Mesothelial cell of epicardium (in vitro differentiated cells): Measurements from ENCODE around the gene ERC1. TPM values are rescaled to one million over a fixed set of nuclear protein-coding genes. Genes with fewer than 3 reads are reported as not detected.

Source experiments
- DNase-seq, 2 experiments: peaks; one replicate each; pipeline ENCODE4 v3.0.0; 2021; ENCODE audit warnings: low spot score in 2 of 2; ENCODE audit not compliant: unreplicated experiment in 2 of 2
- H3K27ac Mint-ChIP-seq: 2 replicates; pipeline ENCODE4 v1.8.0; 2021; ENCODE audit warnings: mixed read lengths
- H3K27me3 Mint-ChIP-seq: 2 replicates; pipeline ENCODE4 v1.8.0; 2021; ENCODE audit warnings: low read depth, mixed read lengths
- H3K36me3 Mint-ChIP-seq: 2 replicates; pipeline ENCODE4 v1.8.0; 2021; ENCODE audit warnings: mixed read lengths
- H3K4me1 Mint-ChIP-seq: 2 replicates; pipeline ENCODE4 v1.8.0; 2021; ENCODE audit warnings: mixed read lengths
- H3K4me3 Mint-ChIP-seq: 2 replicates; pipeline ENCODE4 v1.8.0; 2021; ENCODE audit warnings: mild to moderate bottlenecking, moderate library complexity, mixed read lengths
- H3K9me3 Mint-ChIP-seq: 2 replicates; pipeline ENCODE4 v1.8.0; 2021; ENCODE audit warnings: mixed read lengths
- total RNA-seq: library from RNA; stranded (reverse); gene quantifications from 3 replicates; pipeline ENCODE4 v1.2.1, GENCODE V29; 2021
- TF ChIP-seq, protein P1 (sequence below): fragments of 200-600 bp; sonication (generic); IDR thresholded peaks from one replicate; pipeline ENCODE4 v1.5.0; 2021; ENCODE audit warnings: antibody characterized with exemption; ENCODE audit not compliant: unreplicated experiment

ERC1 gene
- total RNA-seq, 1 donor from 2014 or later, result 66.1 TPM

DNA sequence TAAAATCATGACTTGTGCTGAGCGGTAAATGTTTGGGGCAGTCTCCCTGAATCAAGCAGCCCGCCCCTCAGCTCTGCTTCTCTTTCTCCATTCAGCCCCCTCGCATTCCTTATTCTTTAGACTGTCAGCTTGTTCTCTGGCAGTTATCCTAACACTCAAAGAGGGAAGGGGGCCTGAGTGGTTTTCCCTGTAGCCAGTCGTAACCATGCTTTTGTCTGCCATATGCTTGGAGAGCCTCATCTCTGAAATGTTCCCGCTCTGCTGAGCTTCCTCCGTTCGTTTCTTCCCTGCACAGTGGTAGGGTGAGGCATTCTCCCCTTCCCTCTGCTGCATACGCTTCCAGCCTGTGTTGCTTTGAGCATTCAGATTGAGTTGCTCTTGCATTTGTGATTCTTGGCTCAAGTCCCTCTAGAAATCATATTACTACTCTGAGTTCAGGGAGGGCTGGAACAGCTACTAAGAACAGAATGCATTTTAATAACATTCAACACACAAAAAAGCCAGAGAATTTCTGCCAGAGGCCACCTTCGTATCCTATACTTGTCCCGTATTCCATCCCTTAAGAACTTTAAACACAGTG lies 483.6 kb downstream of the ERC1 start:
- TF ChIP-seq, protein P1, sequence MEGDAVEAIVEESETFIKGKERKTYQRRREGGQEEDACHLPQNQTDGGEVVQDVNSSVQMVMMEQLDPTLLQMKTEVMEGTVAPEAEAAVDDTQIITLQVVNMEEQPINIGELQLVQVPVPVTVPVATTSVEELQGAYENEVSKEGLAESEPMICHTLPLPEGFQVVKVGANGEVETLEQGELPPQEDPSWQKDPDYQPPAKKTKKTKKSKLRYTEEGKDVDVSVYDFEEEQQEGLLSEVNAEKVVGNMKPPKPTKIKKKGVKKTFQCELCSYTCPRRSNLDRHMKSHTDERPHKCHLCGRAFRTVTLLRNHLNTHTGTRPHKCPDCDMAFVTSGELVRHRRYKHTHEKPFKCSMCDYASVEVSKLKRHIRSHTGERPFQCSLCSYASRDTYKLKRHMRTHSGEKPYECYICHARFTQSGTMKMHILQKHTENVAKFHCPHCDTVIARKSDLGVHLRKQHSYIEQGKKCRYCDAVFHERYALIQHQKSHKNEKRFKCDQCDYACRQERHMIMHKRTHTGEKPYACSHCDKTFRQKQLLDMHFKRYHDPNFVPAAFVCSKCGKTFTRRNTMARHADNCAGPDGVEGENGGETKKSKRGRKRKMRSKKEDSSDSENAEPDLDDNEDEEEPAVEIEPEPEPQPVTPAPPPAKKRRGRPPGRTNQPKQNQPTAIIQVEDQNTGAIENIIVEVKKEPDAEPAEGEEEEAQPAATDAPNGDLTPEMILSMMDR, result no peak
- H3K27me3 Mint-ChIP-seq, result no peaks in the 10 kb centered on the region
- DNase-seq, result peak in 1 of 2 experiments; percentile 37
- H3K4me1 Mint-ChIP-seq, result peaks cover 6% of the 10 kb centered on the region
- H3K27ac Mint-ChIP-seq, result no peak overlapping the region
- no peaks in the 10 kb centered on the region for H3K36me3 Mint-ChIP-seq
- no peaks in the 10 kb centered on the region for H3K9me3 Mint-ChIP-seq
- H3K4me3 Mint-ChIP-seq, result no peak overlapping the region

GRCh38 chr12:1479645-1480044 lies 488.6 kb downstream of the ERC1 start:
- H3K27ac Mint-ChIP-seq, result no peak overlapping the region
- peaks cover 9% of the 10 kb centered on the region for H3K4me1 Mint-ChIP-seq
- no peaks in the 10 kb centered on the region for H3K27me3 Mint-ChIP-seq
- no peaks in the 10 kb centered on the region for H3K36me3 Mint-ChIP-seq
- no peak for DNase-seq
- TF ChIP-seq, protein P1, result no peak
- H3K4me3 Mint-ChIP-seq, result no peak overlapping the region
- H3K9me3 Mint-ChIP-seq, result no peaks in the 10 kb centered on the region

GRCh38 chr12:1481326-1481725 lies 490.3 kb downstream of the ERC1 start:
- Mint-ChIP-seq H3K4me3 (no peak overlapping the region), H3K27ac (no peak overlapping the region), H3K27me3 (no peaks in the 10 kb centered on the region), H3K4me1 (peaks cover 9% of the 10 kb centered on the region), H3K9me3 (no peaks in the 10 kb centered on the region), H3K36me3 (no peaks in the 10 kb centered on the region)
- TF ChIP-seq, protein P1, result no peak
- DNase-seq, result no peak

GRCh38 chr12:1481906-1482305 lies 490.9 kb downstream of the ERC1 start:
- H3K27me3 Mint-ChIP-seq, result no peaks in the 10 kb centered on the region
- H3K27ac Mint-ChIP-seq, result no peak overlapping the region
- peaks cover 9% of the 10 kb centered on the region for H3K4me1 Mint-ChIP-seq
- no peaks in the 10 kb centered on the region for H3K36me3 Mint-ChIP-seq
- no peak overlapping the region for H3K4me3 Mint-ChIP-seq
- TF ChIP-seq, protein P1, result no peak
- no peak for DNase-seq
- H3K9me3 Mint-ChIP-seq, result no peaks in the 10 kb centered on the region

DNA sequence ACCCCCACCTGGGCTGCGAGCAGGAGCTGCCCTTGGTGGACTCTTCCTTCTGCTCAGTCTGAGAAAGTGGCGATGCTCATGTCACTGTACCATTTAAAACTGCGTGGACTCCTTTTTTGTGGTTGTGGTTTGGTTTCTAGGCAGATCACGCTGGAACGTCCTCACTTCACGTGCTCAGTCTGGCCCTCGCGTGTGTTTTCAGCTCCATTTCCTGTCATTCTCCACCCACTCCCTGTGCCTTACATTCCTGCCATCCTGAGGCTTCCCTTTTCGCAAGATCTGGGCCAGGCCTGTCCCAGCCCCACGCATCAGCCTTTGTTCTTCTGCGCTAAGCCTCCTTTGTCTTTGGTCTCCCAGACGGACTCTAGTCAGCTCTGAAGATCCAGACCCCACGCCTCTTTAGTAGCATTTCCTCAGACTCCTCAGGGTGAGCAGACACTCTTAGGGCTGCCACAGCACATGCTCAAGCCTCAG lies 497.9 kb downstream of the ERC1 start:
- H3K27ac Mint-ChIP-seq, result no peak overlapping the region
- H3K4me1 Mint-ChIP-seq, result peaks cover 7% of the 10 kb centered on the region
- TF ChIP-seq, protein P1, result no peak
- no peaks in the 10 kb centered on the region for H3K27me3 Mint-ChIP-seq
- H3K36me3 Mint-ChIP-seq, result peaks cover 30% of the 10 kb centered on the region
- H3K4me3 Mint-ChIP-seq, result no peak overlapping the region
- no peak for DNase-seq
- no peaks in the 10 kb centered on the region for H3K9me3 Mint-ChIP-seq
